ENCODE data around the gene NCOA1.

DNA sequence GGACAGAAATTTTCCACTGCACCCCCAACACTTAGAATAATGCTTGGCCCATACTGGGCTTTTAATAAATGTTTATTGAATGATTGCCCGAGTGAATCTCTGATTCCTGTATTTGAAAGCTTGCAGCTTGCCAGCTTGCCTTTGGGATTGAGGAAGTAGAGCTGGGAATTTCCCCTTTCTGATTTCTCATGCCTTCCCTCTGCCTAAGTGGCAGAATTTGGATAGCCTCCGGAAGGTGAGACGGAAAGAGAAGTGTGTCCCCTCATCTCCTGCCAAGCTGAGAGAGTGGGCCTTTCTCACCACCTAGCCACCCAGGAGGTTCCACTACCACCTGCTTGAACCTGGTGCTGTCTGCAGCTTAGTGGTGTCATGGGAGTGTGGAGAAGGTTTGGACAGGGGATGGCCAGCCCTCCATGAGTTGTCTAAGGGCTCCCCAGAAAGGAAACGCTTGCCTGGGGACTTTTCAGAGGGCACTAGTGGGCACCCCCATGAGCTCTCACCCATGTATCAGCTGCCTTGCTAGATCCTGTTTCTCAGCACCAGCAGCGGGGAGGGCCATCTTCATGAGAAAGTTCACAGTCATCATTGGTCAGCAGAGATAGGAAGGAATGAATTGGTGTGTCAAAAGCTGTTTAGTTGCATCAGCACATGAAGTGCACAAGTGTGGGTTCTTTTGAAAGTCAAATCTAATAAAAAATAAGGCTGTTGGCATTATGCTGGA lies 8.6 kb upstream of the NCOA1 start:
- TF ChIP-seq, protein P1, sequence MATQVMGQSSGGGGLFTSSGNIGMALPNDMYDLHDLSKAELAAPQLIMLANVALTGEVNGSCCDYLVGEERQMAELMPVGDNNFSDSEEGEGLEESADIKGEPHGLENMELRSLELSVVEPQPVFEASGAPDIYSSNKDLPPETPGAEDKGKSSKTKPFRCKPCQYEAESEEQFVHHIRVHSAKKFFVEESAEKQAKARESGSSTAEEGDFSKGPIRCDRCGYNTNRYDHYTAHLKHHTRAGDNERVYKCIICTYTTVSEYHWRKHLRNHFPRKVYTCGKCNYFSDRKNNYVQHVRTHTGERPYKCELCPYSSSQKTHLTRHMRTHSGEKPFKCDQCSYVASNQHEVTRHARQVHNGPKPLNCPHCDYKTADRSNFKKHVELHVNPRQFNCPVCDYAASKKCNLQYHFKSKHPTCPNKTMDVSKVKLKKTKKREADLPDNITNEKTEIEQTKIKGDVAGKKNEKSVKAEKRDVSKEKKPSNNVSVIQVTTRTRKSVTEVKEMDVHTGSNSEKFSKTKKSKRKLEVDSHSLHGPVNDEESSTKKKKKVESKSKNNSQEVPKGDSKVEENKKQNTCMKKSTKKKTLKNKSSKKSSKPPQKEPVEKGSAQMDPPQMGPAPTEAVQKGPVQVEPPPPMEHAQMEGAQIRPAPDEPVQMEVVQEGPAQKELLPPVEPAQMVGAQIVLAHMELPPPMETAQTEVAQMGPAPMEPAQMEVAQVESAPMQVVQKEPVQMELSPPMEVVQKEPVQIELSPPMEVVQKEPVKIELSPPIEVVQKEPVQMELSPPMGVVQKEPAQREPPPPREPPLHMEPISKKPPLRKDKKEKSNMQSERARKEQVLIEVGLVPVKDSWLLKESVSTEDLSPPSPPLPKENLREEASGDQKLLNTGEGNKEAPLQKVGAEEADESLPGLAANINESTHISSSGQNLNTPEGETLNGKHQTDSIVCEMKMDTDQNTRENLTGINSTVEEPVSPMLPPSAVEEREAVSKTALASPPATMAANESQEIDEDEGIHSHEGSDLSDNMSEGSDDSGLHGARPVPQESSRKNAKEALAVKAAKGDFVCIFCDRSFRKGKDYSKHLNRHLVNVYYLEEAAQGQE (IDR thresholded peaks at IDR 0.05), result no peak
- TF ChIP-seq, protein P2, sequence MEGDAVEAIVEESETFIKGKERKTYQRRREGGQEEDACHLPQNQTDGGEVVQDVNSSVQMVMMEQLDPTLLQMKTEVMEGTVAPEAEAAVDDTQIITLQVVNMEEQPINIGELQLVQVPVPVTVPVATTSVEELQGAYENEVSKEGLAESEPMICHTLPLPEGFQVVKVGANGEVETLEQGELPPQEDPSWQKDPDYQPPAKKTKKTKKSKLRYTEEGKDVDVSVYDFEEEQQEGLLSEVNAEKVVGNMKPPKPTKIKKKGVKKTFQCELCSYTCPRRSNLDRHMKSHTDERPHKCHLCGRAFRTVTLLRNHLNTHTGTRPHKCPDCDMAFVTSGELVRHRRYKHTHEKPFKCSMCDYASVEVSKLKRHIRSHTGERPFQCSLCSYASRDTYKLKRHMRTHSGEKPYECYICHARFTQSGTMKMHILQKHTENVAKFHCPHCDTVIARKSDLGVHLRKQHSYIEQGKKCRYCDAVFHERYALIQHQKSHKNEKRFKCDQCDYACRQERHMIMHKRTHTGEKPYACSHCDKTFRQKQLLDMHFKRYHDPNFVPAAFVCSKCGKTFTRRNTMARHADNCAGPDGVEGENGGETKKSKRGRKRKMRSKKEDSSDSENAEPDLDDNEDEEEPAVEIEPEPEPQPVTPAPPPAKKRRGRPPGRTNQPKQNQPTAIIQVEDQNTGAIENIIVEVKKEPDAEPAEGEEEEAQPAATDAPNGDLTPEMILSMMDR (IDR thresholded peaks at IDR 0.05; ENCODE audit: low read depth, low read length, missing input control), result no peak
- TF ChIP-seq SP1 (IDR thresholded peaks at IDR 0.05) (no peak), TAF1 (conservative IDR thresholded peaks at IDR 0.05) (no peak), JUND (IDR thresholded peaks at IDR 0.05) (no peak), GABPA (IDR thresholded peaks at IDR 0.05 in 1 of 2, conservative IDR thresholded peaks at IDR 0.05 in 1 of 2) (no peak), YY1 (IDR thresholded peaks at IDR 0.05) (no peak), HNF4A (conservative IDR thresholded peaks at IDR 0.05) (no peak), RAD21 (IDR thresholded peaks at IDR 0.05) (no peak), FOXA1 (IDR thresholded peaks at IDR 0.05) (no peak), EGR1 (IDR thresholded peaks at IDR 0.05; ENCODE audit: low read depth in 2 of 2) (no peak), HNF4G (IDR thresholded peaks at IDR 0.05) (no peak)
- TF ChIP-seq, protein P3, sequence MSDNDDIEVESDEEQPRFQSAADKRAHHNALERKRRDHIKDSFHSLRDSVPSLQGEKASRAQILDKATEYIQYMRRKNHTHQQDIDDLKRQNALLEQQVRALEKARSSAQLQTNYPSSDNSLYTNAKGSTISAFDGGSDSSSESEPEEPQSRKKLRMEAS (IDR thresholded peaks at IDR 0.05), result no peak

All from liver (tissue), 3 donors.